GM23338 (cell line): Measurements from ENCODE around the gene FHIT. TPM values are rescaled to one million over a fixed set of nuclear protein-coding genes. Genes with fewer than 3 reads are reported as not detected.

ENCODE experiments used
- ATAC-seq: fragments of 200-7000 bp; cut with Tn5 transposase; 3 replicates; pipeline ENCODE4 v1.9.1; 2020
- DNase-seq: peaks from one replicate; pipeline ENCODE4 v3.0.0-alpha.2; 2015; ENCODE audit warnings: low spot score
- H2AFZ ChIP-seq: fragments of 200-600 bp; sonication (generic); 2 replicates; pipeline ENCODE4 v1.8.0; 2016; ENCODE audit warnings: antibody characterized with exemption, mild to moderate bottlenecking, moderate library complexity
- H3F3A ChIP-seq: fragments of 200-600 bp; sonication (generic); replicated peaks from 2 replicates; pipeline ENCODE4 v1.8.0; 2017; ENCODE audit warnings: antibody characterized with exemption, mixed run types, low read depth
- H3K27ac ChIP-seq: fragments of 200-600 bp; sonication (generic); 2 replicates; pipeline ENCODE4 v1.6.1; 2016; ENCODE audit warnings: low read depth
- H3K27me3 ChIP-seq: fragments of 200-600 bp; sonication (generic); 2 replicates; pipeline ENCODE4 v1.8.0; 2016; ENCODE audit warnings: mild to moderate bottlenecking, mixed run types, moderate library complexity; ENCODE audit not compliant: insufficient read depth
- H3K36me3 ChIP-seq: fragments of 200-600 bp; sonication (generic); 2 replicates; pipeline ENCODE4 v1.8.0; 2016; ENCODE audit warnings: mild to moderate bottlenecking; ENCODE audit not compliant: insufficient read depth
- H3K4me1 ChIP-seq: fragments of 200-600 bp; sonication (generic); 2 replicates; pipeline ENCODE4 v1.8.0; 2016; ENCODE audit warnings: mild to moderate bottlenecking, moderate library complexity; ENCODE audit not compliant: insufficient read depth
- H3K4me2 ChIP-seq: fragments of 200-600 bp; sonication (generic); 2 replicates; pipeline ENCODE4 v1.7.1; 2017; ENCODE audit warnings: mixed run types
- H3K4me3 ChIP-seq: fragments of 200-600 bp; sonication (generic); 2 replicates; pipeline ENCODE4 v1.6.1; 2016; ENCODE audit warnings: mixed run types
- H3K79me2 ChIP-seq: fragments of 200-600 bp; sonication (generic); replicated peaks from 2 replicates; pipeline ENCODE4 v1.8.0; 2017; ENCODE audit warnings: mild to moderate bottlenecking; ENCODE audit not compliant: insufficient read depth
- H3K9me2 ChIP-seq: fragments of 200-600 bp; sonication (generic); 2 replicates; pipeline ENCODE4 v1.8.0; 2017; ENCODE audit not compliant: insufficient read depth
- H4K20me1 ChIP-seq: fragments of 200-600 bp; sonication (generic); replicated peaks from 2 replicates; pipeline ENCODE4 v1.8.0; 2017; ENCODE audit warnings: mild to moderate bottlenecking; ENCODE audit not compliant: insufficient read depth
- H3K27ac Mint-ChIP-seq: 2 replicates; pipeline ENCODE4 v1.8.0; 2020; ENCODE audit warnings: inconsistent platforms, mild to moderate bottlenecking, moderate library complexity, mixed read lengths
- H3K27me3 Mint-ChIP-seq: 3 replicates; pipeline ENCODE4 v1.8.0; 2022; ENCODE audit warnings: low read depth, mild to moderate bottlenecking, moderate library complexity, mixed read lengths, inconsistent platforms; ENCODE audit not compliant: insufficient read depth, poor library complexity
- H3K36me3 Mint-ChIP-seq: 3 replicates; pipeline ENCODE4 v1.8.0; 2021; ENCODE audit warnings: low read depth, mild to moderate bottlenecking, inconsistent platforms, moderate library complexity, mixed read lengths
- H3K4me1 Mint-ChIP-seq: 3 replicates; pipeline ENCODE4 v1.8.0; 2020; ENCODE audit warnings: mild to moderate bottlenecking, inconsistent platforms, mixed read lengths
- H3K4me3 Mint-ChIP-seq: 3 replicates; pipeline ENCODE4 v1.8.0; 2021; ENCODE audit warnings: moderate library complexity, mild to moderate bottlenecking, inconsistent platforms, mixed read lengths
- H3K9me3 Mint-ChIP-seq: 3 replicates; pipeline ENCODE4 v1.8.0; 2020; ENCODE audit warnings: moderate library complexity, mild to moderate bottlenecking, inconsistent platforms, mixed read lengths
- CREB1 ChIP-seq: fragments of 250-450 bp; sonication (Bioruptor Pico); IDR thresholded peaks from 2 replicates; pipeline ENCODE4 v1.5.0; 2020; ENCODE audit warnings: low read depth, mild to moderate bottlenecking, moderate library complexity
- CTCF ChIP-seq, 2 experiments: fragments of 200-600 bp in 1 of 2; sonication (generic) in 1 of 2; conservative IDR thresholded peaks; 2 replicates each; pipeline versions ENCODE4 v1.5.1 to v1.6.1; 2016 to 2017; ENCODE audit warnings: antibody characterized with exemption in 2 of 2, low read depth in 2 of 2, mild to moderate bottlenecking in 2 of 2, moderate library complexity in 1 of 2
- ETS1 ChIP-seq: IDR thresholded peaks from 2 replicates; pipeline ENCODE4 v1.6.1; 2016; ENCODE audit warnings: antibody characterized with exemption
- EZH2 ChIP-seq: fragments of 200-600 bp; sonication (generic); IDR thresholded peaks from one replicate; pipeline ENCODE4 v1.8.0; 2017; ENCODE audit warnings: antibody characterized with exemption, mild to moderate bottlenecking, low read depth; ENCODE audit not compliant: unreplicated experiment
- EZH2phosphoT487 ChIP-seq: fragments of 200-600 bp; sonication (generic); IDR thresholded peaks from one replicate; pipeline ENCODE4 v1.8.1; 2018; ENCODE audit warnings: antibody characterized with exemption; ENCODE audit not compliant: unreplicated experiment
- JUNB ChIP-seq: IDR thresholded peaks from one replicate; pipeline ENCODE4 v1.6.1; 2016; ENCODE audit warnings: antibody characterized with exemption; ENCODE audit not compliant: unreplicated experiment
- NANOG ChIP-seq: IDR thresholded peaks from 2 replicates; pipeline ENCODE4 v1.6.1; 2016; ENCODE audit warnings: antibody characterized with exemption, borderline replicate concordance
- POLR2AphosphoS5 ChIP-seq: IDR thresholded peaks from 2 replicates; pipeline ENCODE4 v1.6.1; 2016; ENCODE audit warnings: antibody characterized with exemption, low read depth
- STAT1 ChIP-seq: IDR thresholded peaks from one replicate; pipeline ENCODE4 v1.6.1; 2016; ENCODE audit warnings: antibody characterized with exemption; ENCODE audit not compliant: unreplicated experiment
- ZNF114 ChIP-seq: fragments of 250-450 bp; sonication (Bioruptor Pico); IDR thresholded peaks from 2 replicates; pipeline ENCODE4 v1.5.0; 2020; ENCODE audit warnings: mild to moderate bottlenecking, moderate library complexity
- ZNF331 ChIP-seq: fragments of 250-450 bp; sonication (Bioruptor Pico); IDR thresholded peaks from 2 replicates; pipeline ENCODE4 v1.5.0; 2020; ENCODE audit warnings: low read depth, mild to moderate bottlenecking, moderate library complexity
- polyA plus RNA-seq: library from polyadenylated mRNA; unstranded; fragments of >200 nt; fragmentation: Nextera tagmentation; extraction: Ambion mirVana; gene quantifications from 2 replicates; pipeline ENCODE4 v1.2.1, GENCODE V29; 2016
- total RNA-seq: library from RNA; depleted of rRNA; stranded (reverse); fragments of >200 nt; shearing (Covaris generic); gene quantifications from 2 replicates; pipeline ENCODE4 v1.2.3, GENCODE V29; 2014
- TF ChIP-seq, protein P1 (sequence below): IDR thresholded peaks from one replicate; pipeline ENCODE4 v1.6.1; 2018; ENCODE audit warnings: antibody characterized with exemption; ENCODE audit not compliant: unreplicated experiment
- TF ChIP-seq, protein P2 (sequence below): fragments of 250-450 bp; sonication (Bioruptor Pico); IDR thresholded peaks from 2 replicates; pipeline ENCODE4 v1.5.0; 2020; ENCODE audit warnings: mild to moderate bottlenecking, moderate library complexity

FHIT gene
- total and polyA plus RNA-seq, 2 experiments from 2014 or later = 3.0 to 8.3 TPM

DNA sequence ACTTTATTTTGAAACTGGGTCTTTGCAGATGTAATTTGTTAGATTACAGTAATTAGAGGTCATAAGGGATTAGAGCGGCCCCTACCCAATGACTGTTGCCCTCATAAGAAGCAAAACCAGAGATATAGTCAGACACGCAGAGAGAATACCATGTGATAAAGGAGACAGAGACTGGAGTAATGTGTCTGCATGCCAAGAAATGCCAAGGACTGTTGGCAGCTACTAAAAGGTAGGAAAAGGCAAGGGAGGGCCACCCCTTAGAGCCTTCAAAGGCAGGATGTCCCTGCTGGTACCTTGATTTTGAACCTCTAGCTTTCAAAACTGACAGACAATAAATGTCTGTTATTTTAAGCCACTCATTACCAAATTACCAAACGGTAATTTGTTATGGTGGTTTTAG, 548.2 kb downstream of the FHIT start:
- DNase-seq (no peak), ATAC-seq (no peak)
- Mint-ChIP-seq H3K9me3 (no peaks in the 10 kb centered on the region), H3K27me3 (peaks cover 1% of the 10 kb centered on the region), H3K36me3 (no peaks in the 10 kb centered on the region), H3K4me3 (no peak overlapping the region), H3K27ac (no peak overlapping the region), H3K4me1 (peaks cover 9% of the 10 kb centered on the region)
- TF ChIP-seq, protein P1, sequence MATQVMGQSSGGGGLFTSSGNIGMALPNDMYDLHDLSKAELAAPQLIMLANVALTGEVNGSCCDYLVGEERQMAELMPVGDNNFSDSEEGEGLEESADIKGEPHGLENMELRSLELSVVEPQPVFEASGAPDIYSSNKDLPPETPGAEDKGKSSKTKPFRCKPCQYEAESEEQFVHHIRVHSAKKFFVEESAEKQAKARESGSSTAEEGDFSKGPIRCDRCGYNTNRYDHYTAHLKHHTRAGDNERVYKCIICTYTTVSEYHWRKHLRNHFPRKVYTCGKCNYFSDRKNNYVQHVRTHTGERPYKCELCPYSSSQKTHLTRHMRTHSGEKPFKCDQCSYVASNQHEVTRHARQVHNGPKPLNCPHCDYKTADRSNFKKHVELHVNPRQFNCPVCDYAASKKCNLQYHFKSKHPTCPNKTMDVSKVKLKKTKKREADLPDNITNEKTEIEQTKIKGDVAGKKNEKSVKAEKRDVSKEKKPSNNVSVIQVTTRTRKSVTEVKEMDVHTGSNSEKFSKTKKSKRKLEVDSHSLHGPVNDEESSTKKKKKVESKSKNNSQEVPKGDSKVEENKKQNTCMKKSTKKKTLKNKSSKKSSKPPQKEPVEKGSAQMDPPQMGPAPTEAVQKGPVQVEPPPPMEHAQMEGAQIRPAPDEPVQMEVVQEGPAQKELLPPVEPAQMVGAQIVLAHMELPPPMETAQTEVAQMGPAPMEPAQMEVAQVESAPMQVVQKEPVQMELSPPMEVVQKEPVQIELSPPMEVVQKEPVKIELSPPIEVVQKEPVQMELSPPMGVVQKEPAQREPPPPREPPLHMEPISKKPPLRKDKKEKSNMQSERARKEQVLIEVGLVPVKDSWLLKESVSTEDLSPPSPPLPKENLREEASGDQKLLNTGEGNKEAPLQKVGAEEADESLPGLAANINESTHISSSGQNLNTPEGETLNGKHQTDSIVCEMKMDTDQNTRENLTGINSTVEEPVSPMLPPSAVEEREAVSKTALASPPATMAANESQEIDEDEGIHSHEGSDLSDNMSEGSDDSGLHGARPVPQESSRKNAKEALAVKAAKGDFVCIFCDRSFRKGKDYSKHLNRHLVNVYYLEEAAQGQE = no peak
- no peak for TF ChIP-seq ETS1
- TF ChIP-seq EZH2phosphoT487 = no peak
- TF ChIP-seq CTCF (conservative IDR thresholded peaks at IDR 0.05; ENCODE audit: low read depth in 2 of 2) = no peak
- TF ChIP-seq ZNF114 (CRISPR knock-in tag) = no peak
- TF ChIP-seq CREB1 (CRISPR knock-in tag) = no peak
- TF ChIP-seq, protein P2, sequence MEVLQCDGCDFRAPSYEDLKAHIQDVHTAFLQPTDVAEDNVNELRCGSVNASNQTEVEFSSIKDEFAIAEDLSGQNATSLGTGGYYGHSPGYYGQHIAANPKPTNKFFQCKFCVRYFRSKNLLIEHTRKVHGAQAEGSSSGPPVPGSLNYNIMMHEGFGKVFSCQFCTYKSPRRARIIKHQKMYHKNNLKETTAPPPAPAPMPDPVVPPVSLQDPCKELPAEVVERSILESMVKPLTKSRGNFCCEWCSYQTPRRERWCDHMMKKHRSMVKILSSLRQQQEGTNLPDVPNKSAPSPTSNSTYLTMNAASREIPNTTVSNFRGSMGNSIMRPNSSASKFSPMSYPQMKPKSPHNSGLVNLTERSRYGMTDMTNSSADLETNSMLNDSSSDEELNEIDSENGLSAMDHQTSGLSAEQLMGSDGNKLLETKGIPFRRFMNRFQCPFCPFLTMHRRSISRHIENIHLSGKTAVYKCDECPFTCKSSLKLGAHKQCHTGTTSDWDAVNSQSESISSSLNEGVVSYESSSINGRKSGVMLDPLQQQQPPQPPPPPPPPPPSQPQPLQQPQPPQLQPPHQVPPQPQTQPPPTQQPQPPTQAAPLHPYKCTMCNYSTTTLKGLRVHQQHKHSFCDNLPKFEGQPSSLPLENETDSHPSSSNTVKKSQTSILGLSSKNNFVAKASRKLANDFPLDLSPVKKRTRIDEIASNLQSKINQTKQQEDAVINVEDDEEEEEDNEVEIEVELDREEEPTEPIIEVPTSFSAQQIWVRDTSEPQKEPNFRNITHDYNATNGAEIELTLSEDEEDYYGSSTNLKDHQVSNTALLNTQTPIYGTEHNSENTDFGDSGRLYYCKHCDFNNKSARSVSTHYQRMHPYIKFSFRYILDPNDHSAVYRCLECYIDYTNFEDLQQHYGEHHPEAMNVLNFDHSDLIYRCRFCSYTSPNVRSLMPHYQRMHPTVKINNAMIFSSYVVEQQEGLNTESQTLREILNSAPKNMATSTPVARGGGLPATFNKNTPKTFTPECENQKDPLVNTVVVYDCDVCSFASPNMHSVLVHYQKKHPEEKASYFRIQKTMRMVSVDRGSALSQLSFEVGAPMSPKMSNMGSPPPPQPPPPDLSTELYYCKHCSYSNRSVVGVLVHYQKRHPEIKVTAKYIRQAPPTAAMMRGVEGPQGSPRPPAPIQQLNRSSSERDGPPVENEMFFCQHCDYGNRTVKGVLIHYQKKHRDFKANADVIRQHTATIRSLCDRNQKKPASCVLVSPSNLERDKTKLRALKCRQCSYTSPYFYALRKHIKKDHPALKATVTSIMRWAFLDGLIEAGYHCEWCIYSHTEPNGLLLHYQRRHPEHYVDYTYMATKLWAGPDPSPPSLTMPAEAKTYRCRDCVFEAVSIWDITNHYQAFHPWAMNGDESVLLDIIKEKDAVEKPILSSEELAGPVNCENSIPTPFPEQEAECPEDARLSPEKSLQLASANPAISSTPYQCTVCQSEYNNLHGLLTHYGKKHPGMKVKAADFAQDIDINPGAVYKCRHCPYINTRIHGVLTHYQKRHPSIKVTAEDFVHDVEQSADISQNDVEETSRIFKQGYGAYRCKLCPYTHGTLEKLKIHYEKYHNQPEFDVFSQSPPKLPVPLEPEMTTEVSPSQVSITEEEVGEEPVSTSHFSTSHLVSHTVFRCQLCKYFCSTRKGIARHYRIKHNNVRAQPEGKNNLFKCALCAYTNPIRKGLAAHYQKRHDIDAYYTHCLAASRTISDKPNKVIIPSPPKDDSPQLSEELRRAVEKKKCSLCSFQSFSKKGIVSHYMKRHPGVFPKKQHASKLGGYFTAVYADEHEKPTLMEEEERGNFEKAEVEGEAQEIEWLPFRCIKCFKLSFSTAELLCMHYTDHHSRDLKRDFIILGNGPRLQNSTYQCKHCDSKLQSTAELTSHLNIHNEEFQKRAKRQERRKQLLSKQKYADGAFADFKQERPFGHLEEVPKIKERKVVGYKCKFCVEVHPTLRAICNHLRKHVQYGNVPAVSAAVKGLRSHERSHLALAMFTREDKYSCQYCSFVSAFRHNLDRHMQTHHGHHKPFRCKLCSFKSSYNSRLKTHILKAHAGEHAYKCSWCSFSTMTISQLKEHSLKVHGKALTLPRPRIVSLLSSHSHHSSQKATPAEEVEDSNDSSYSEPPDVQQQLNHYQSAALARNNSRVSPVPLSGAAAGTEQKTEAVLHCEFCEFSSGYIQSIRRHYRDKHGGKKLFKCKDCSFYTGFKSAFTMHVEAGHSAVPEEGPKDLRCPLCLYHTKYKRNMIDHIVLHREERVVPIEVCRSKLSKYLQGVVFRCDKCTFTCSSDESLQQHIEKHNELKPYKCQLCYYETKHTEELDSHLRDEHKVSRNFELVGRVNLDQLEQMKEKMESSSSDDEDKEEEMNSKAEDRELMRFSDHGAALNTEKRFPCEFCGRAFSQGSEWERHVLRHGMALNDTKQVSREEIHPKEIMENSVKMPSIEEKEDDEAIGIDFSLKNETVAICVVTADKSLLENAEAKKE = no peak
- no peak for TF ChIP-seq ZNF331 (CRISPR knock-in tag)
- TF ChIP-seq JUNB = no peak
- no peak for TF ChIP-seq NANOG
- TF ChIP-seq POLR2AphosphoS5 = no peak
- TF ChIP-seq EZH2 = no peak
- no peak for TF ChIP-seq STAT1
- no peaks in the 10 kb centered on the region for H4K20me1 ChIP-seq
- H3K4me3 ChIP-seq = no peak overlapping the region
- H3K4me1 ChIP-seq = peaks cover 13% of the 10 kb centered on the region
- H3F3A ChIP-seq = no peaks in the 10 kb centered on the region
- H2AFZ ChIP-seq = no peak overlapping the region
- no peak overlapping the region for H3K4me2 ChIP-seq
- no peaks in the 10 kb centered on the region; the same call in 1 of the 2 replicates for H3K36me3 ChIP-seq
- H3K79me2 ChIP-seq = no peaks in the 10 kb centered on the region
- H3K27ac ChIP-seq = no peak overlapping the region
- H3K9me2 ChIP-seq = no peaks in the 10 kb centered on the region
- no peaks in the 10 kb centered on the region for H3K27me3 ChIP-seq
